Measurements from ENCODE around the gene TRIM7. TPM values are rescaled to one million over a fixed set of nuclear protein-coding genes. Genes with fewer than 3 reads are reported as not detected.
"Not testable (repeated sequence)": the region's sequence is repeated elsewhere in the genome, so short reads cannot be mapped to it uniquely, and the experiment has no call there.

TRIM7 gene
- total RNA-seq, 3 donors from 2014 or later: 0.18 to 2.1 (median 0.99) TPM

DNA sequence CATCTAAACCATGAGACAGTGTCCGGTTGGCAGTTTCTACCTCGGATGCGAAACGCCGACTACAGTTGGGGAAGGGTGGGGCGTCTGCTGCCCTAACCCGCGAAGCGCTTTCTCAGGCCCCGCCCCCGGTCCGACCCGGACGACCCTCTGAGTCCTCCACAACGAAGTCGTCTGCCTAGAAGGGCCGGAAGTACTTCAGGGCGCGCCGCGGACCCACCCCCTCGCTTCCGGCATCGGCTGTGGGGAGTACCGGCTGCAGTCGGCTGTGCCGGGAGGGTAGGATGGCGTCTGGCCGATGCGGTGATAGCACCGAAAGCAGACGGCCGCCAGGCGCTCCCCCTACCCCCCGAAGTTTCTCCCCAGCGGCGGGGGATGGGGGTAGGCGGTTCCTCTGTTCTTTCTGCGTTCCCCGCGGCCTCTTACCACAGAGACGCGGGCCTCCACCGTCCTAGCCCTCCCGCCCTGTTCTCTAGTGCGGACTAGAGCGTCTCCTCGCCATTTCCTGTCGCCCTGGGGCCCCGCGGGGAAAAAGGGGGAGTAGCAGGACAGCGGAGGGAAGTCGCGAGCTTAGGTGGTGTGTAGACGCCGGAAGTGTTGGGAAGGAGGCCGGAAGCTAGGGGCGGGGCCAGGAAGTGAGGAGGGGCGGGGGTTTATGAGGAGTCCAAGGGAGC, 18.2 kb upstream of the TRIM7 start, which contains the start of gene TRIM41:
TRIM41 (plus strand) TSS at position 224 of the 671 bp plus-strand sequence. CDS start 719 bp downstream, outside the sequence.
- H3K9me3 Mint-ChIP-seq: no peaks in the 10 kb centered on the region
- DNase-seq (peak; percentile 95), ATAC-seq (peak; percentile 72 to 75)
- H3K27me3 Mint-ChIP-seq (ENCODE audit: low read depth): peaks cover 3% of the 10 kb centered on the region
- H3K36me3 Mint-ChIP-seq (ENCODE audit: insufficient read depth): no peaks in the 10 kb centered on the region
- peaks cover 46% of the 10 kb centered on the region for H3K4me1 Mint-ChIP-seq (ENCODE audit: low read depth)
- H3K4me3 Mint-ChIP-seq: peak within 1 kb of the TSS; percentile 96

- Mint-ChIP-seq H3K36me3 (ENCODE audit: insufficient read depth) (no peaks in the 10 kb centered on the region), H3K4me3 (peak overlapping the region; percentile 96), H3K9me3 (no peaks in the 10 kb centered on the region), H3K27me3 (ENCODE audit: low read depth) (peaks cover 3% of the 10 kb centered on the region), H3K4me1 (ENCODE audit: low read depth) (peaks cover 49% of the 10 kb centered on the region)
- DNase-seq (no peak), ATAC-seq (no peak)
Observed at GRCh38 chr5:181222630-181223057, 17.6 kb upstream of the TRIM7 start.

- DNase-seq (peak; percentile 97), ATAC-seq (peak; percentile 25 to 27)
- H3K27me3 Mint-ChIP-seq (ENCODE audit: low read depth): peaks cover 3% of the 10 kb centered on the region
- H3K9me3 Mint-ChIP-seq: no peaks in the 10 kb centered on the region
- peak overlapping the region; percentile 96 for H3K4me3 Mint-ChIP-seq
- H3K36me3 Mint-ChIP-seq (ENCODE audit: insufficient read depth): no peaks in the 10 kb centered on the region
- H3K4me1 Mint-ChIP-seq (ENCODE audit: low read depth): peaks cover 55% of the 10 kb centered on the region
Observed at GRCh38 chr5:181221792-181222629, 17.0 kb upstream of the TRIM7 start.

DNA sequence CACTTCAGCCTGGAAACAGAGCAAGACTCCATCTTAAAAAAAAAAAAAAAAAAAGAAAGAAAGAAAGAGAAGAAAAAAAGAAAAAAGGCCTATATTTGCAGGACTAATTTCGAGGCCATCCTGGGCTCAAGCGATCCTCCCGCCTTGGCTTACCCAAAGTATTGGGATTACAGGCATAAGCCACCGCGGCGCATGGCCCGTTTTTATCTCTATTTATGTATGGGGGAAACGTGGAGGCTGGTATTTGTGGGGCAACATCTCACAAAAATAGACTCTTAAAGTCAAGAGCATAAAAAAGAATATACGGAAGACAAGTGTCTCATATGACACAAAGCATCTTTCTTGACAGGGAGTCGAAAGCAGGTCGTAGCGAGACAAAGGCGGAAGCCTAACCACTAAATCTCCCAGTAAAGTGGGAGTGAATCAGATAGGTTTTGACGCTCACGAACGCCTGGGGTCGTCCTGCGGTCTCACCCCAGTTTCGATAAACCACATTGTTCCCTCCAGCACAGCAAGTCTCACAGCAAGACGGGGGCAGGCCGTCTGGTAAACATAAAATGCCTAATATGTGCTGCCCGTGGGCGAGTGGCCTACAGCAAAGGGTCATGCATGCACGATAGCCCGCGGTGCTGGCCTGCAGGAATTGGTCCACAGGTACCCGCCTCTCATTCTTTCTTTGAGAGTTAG, 16.3 kb upstream of the TRIM7 start:
- H3K4me3 Mint-ChIP-seq: peak overlapping the region; percentile 96
- ATAC-seq (no peak), DNase-seq (no peak)
- H3K27me3 Mint-ChIP-seq (ENCODE audit: low read depth): peaks cover 3% of the 10 kb centered on the region
- no peaks in the 10 kb centered on the region for H3K36me3 Mint-ChIP-seq (ENCODE audit: insufficient read depth)
- peaks cover 55% of the 10 kb centered on the region for H3K4me1 Mint-ChIP-seq (ENCODE audit: low read depth)
- H3K9me3 Mint-ChIP-seq: no peaks in the 10 kb centered on the region

- ATAC-seq: no peak
- Mint-ChIP-seq H3K9me3 (no peaks in the 10 kb centered on the region), H3K4me3 (peak overlapping the region; percentile 29), H3K36me3 (ENCODE audit: insufficient read depth) (no peaks in the 10 kb centered on the region), H3K27me3 (ENCODE audit: low read depth) (peaks cover 3% of the 10 kb centered on the region), H3K4me1 (ENCODE audit: low read depth) (peaks cover 48% of the 10 kb centered on the region)
- no peak for DNase-seq
Observed at GRCh38 chr5:181220178-181220515, 15.2 kb upstream of the TRIM7 start.

DNA sequence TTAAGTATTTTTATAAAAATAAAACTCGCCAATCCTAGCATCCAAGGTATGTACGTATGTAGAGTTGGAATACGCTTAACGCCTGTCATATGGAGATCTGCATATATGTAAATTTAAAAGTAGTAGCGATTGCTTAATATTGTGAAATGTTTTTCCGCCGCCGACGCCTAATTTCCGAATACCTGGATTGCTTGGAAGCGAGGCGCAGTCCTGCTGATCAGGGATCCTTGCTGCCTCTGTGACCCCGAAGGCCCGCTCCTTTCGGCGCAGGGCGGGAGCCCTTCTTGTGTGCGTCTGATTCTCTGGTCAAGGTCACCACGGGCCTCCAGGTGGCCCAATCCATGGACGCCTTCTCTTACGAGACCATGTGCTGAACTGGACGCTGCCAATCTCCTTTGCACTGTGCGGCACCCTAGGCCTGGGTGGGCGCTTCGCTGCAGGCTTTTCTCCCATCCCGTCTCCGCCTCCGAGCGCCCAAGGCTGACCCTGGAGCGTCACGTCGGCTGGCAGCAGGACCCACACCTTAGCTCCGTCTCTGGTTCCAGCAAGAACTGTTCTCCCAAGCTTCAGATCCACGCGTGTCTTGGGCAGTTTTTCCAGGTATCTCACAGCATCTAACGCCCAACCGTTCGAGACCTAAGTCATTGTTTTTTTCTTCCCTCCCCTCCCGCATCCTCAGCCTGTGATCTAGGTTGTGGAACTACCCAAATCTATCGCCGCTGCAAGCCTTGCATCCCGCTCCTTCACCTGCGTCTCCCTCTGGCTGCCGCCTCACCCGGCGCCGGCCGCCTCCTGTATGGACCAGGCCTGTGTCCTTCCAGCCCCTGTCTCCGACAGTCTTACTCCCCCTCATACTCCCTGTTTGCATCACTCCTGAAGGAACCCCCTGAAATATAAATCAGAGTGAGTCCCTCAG, 14.5 kb upstream of the TRIM7 start:
- no peak for ATAC-seq
- peaks cover 3% of the 10 kb centered on the region for H3K27me3 Mint-ChIP-seq (ENCODE audit: low read depth)
- H3K36me3 Mint-ChIP-seq (ENCODE audit: insufficient read depth): no peaks in the 10 kb centered on the region
- H3K4me1 Mint-ChIP-seq (ENCODE audit: low read depth): peaks cover 46% of the 10 kb centered on the region
- H3K4me3 Mint-ChIP-seq: peak overlapping the region; percentile 38
- H3K9me3 Mint-ChIP-seq: no peaks in the 10 kb centered on the region
- DNase-seq: no peak

- ATAC-seq (no peak), DNase-seq (no peak)
- peaks cover 39% of the 10 kb centered on the region for H3K4me1 Mint-ChIP-seq (ENCODE audit: low read depth)
- H3K27me3 Mint-ChIP-seq (ENCODE audit: low read depth): peaks cover 3% of the 10 kb centered on the region
- H3K36me3 Mint-ChIP-seq (ENCODE audit: insufficient read depth): no peaks in the 10 kb centered on the region
- H3K9me3 Mint-ChIP-seq: no peaks in the 10 kb centered on the region
- H3K4me3 Mint-ChIP-seq: peak overlapping the region; percentile 86
Observed at GRCh38 chr5:181218795-181219124, 13.8 kb upstream of the TRIM7 start.

- Mint-ChIP-seq H3K27me3 (ENCODE audit: low read depth) (peaks cover 3% of the 10 kb centered on the region), H3K4me3 (peak overlapping the region; percentile 86), H3K36me3 (ENCODE audit: insufficient read depth) (no peaks in the 10 kb centered on the region), H3K9me3 (no peaks in the 10 kb centered on the region), H3K4me1 (ENCODE audit: low read depth) (peaks cover 38% of the 10 kb centered on the region)
- DNase-seq (no peak), ATAC-seq (peak; percentile 3 to 10)
Observed at GRCh38 chr5:181217803-181218062, 12.7 kb upstream of the TRIM7 start.

- ATAC-seq (peak; percentile 16 to 19), DNase-seq (peak; percentile 55)
- Mint-ChIP-seq H3K4me1 (ENCODE audit: low read depth) (peaks cover 37% of the 10 kb centered on the region), H3K36me3 (ENCODE audit: insufficient read depth) (no peaks in the 10 kb centered on the region), H3K27me3 (ENCODE audit: low read depth) (peaks cover 3% of the 10 kb centered on the region), H3K9me3 (no peaks in the 10 kb centered on the region), H3K4me3 (peak overlapping the region; percentile 86)
Observed at GRCh38 chr5:181217111-181217802, 12.3 kb upstream of the TRIM7 start.

GRCh38 chr5:181215997-181216989, 11.3 kb upstream of the TRIM7 start:
- H3K9me3 Mint-ChIP-seq: no peaks in the 10 kb centered on the region
- peak overlapping the region; percentile 86 for H3K4me3 Mint-ChIP-seq
- H3K27me3 Mint-ChIP-seq (ENCODE audit: low read depth): no peaks in the 10 kb centered on the region
- DNase-seq: no peak
- no peak for ATAC-seq
- no peaks in the 10 kb centered on the region for H3K36me3 Mint-ChIP-seq (ENCODE audit: insufficient read depth)
- peaks cover 29% of the 10 kb centered on the region for H3K4me1 Mint-ChIP-seq (ENCODE audit: low read depth)

DNA sequence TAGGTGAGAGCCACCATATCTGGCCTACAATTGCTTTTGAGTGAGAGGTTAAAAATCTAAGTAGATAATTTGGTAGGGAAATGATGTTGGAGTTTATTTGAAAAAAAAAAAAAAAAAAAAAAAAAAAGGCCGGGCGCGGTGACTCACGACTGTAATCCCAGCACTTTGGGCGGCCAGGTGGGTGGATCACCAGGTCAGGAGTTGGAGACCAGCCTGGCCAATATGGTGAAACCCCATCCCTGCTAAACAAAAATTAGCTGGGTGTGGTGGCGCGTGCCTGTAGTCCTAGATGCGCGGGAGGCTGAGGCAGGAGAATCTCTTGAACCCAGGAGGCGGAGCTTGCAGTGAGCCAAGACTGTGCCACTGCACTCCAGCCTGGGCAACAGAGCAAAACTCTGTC, 9.3 kb upstream of the TRIM7 start:
- H3K27me3 Mint-ChIP-seq (ENCODE audit: low read depth); H3K36me3 Mint-ChIP-seq (ENCODE audit: insufficient read depth); H3K4me3 Mint-ChIP-seq; H3K9me3 Mint-ChIP-seq; DNase-seq; ATAC-seq: not testable (repeated sequence)
- peaks cover 18% of the 10 kb centered on the region for H3K4me1 Mint-ChIP-seq (ENCODE audit: low read depth)

- ATAC-seq (no peak), DNase-seq (no peak)
- Mint-ChIP-seq H3K36me3 (ENCODE audit: insufficient read depth) (no peaks in the 10 kb centered on the region), H3K4me3 (no peak overlapping the region), H3K9me3 (peaks cover 5% of the 10 kb centered on the region), H3K27me3 (ENCODE audit: low read depth) (no peaks in the 10 kb centered on the region), H3K4me1 (ENCODE audit: low read depth) (peaks cover 20% of the 10 kb centered on the region)
Observed at GRCh38 chr5:181212934-181213333, 7.9 kb upstream of the TRIM7 start.

DNA sequence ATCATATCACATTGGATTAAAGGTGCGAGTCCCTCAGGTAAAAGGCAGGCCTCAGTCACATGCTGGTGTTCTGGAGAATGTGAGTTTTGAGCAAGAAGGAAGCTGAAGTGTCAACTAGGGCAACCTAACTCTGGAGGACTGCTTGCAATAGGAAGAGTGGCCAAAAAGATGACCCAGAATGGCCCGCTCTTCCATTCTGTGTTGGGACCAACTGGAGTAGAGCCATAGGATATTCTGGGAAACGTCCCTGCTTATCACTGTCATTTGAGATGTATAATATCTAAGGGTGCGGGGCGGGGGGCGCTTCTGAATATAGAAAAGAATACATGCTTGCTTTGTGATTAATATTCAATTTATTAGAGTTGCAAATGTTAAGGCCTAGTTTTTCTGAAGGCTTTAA, 7.1 kb upstream of the TRIM7 start:
- Mint-ChIP-seq H3K9me3 (peaks cover 5% of the 10 kb centered on the region), H3K36me3 (ENCODE audit: insufficient read depth) (no peaks in the 10 kb centered on the region), H3K27me3 (ENCODE audit: low read depth) (peaks cover 3% of the 10 kb centered on the region), H3K4me1 (ENCODE audit: low read depth) (peaks cover 19% of the 10 kb centered on the region), H3K4me3 (no peak overlapping the region)
- DNase-seq (no peak), ATAC-seq (no peak)
